Measurements from ENCODE around the gene MCUR1. TPM values are rescaled to one million over a fixed set of nuclear protein-coding genes. Genes with fewer than 3 reads are reported as not detected.
"Not testable (repeated sequence)": the region's sequence is repeated elsewhere in the genome, so short reads cannot be mapped to it uniquely, and the experiment has no call there.

MCUR1 gene
- total RNA-seq = 20.6 and 22.7 TPM in 2 replicates
- long read RNA-seq, full-length matches to known transcripts = 1 of 8 reads
- long read RNA-seq, partial matches to known transcripts = 0 of 8 reads
- long read RNA-seq, other reads (novel, unspliced or antisense) = 7 of 8 reads

GRCh38 chr6:13814176-13814937, at the start of gene MCUR1:
Gene MCUR1, minus strand, starts transcription at chr6:13814557. Its CDS starts 128 bp downstream, at chr6:13814429.
- TF ChIP-seq CTCF (IDR thresholded peaks at IDR 0.05; ENCODE audit: unreplicated experiment) = peak; percentile 35

GRCh38 chr6:13863699-13864155, 49.4 kb upstream of the MCUR1 start:
- Mint-ChIP-seq H3K27ac (peak overlapping the region; percentile 92), H3K4me1 (ENCODE audit: low read depth) (peaks cover 15% of the 10 kb centered on the region), H3K4me3 (ENCODE audit: low read depth) (peak overlapping the region; percentile 5), H3K36me3 (ENCODE audit: insufficient read depth) (no peaks in the 10 kb centered on the region), H3K9me3 (ENCODE audit: low read depth) (peaks cover 4% of the 10 kb centered on the region), H3K27me3 (no peaks in the 10 kb centered on the region)
- no peak for DNase-seq (ENCODE audit: low spot score, unreplicated experiment)
- no peak for TF ChIP-seq CTCF (IDR thresholded peaks at IDR 0.05; ENCODE audit: unreplicated experiment)

More at GRCh38 chr6:13814176-13814937, at the start of gene MCUR1:
- Mint-ChIP-seq H3K4me1 (ENCODE audit: low read depth) (peaks cover 16% of the 10 kb centered on the region), H3K9me3 (ENCODE audit: low read depth) (no peaks in the 10 kb centered on the region), H3K27me3 (no peaks in the 10 kb centered on the region), H3K4me3 (ENCODE audit: low read depth) (peak within 1 kb of the TSS; percentile 93), H3K27ac (peak within 1 kb of the TSS; percentile 96), H3K36me3 (ENCODE audit: insufficient read depth) (no peaks in the 10 kb centered on the region)
- peak; percentile 73 for DNase-seq (ENCODE audit: low spot score, unreplicated experiment)

- H3K4me3 Mint-ChIP-seq (ENCODE audit: low read depth); H3K27ac Mint-ChIP-seq; DNase-seq (ENCODE audit: low spot score, unreplicated experiment); H3K9me3 Mint-ChIP-seq (ENCODE audit: low read depth); H3K27me3 Mint-ChIP-seq; H3K36me3 Mint-ChIP-seq (ENCODE audit: insufficient read depth): not testable (repeated sequence)
- H3K4me1 Mint-ChIP-seq (ENCODE audit: low read depth) = peaks cover 15% of the 10 kb centered on the region
These were observed 46.3 kb upstream of the MCUR1 start for GRCh38 chr6:13860556-13861185.

- DNase-seq (ENCODE audit: low spot score, unreplicated experiment) = no peak
- no peak overlapping the region for H3K4me3 Mint-ChIP-seq (ENCODE audit: low read depth)
These were observed 45.7 kb upstream of the MCUR1 start for GRCh38 chr6:13859871-13860555.

GRCh38 chr6:13854716-13855250, 40.4 kb upstream of the MCUR1 start:
- Mint-ChIP-seq H3K9me3 (ENCODE audit: low read depth) (peaks cover 13% of the 10 kb centered on the region), H3K36me3 (ENCODE audit: insufficient read depth) (peaks cover 1% of the 10 kb centered on the region), H3K27ac (no peak overlapping the region), H3K4me1 (ENCODE audit: low read depth) (no peaks in the 10 kb centered on the region), H3K27me3 (no peaks in the 10 kb centered on the region), H3K4me3 (ENCODE audit: low read depth) (no peak overlapping the region)
- DNase-seq (ENCODE audit: low spot score, unreplicated experiment) = no peak
- no peak for TF ChIP-seq CTCF (IDR thresholded peaks at IDR 0.05; ENCODE audit: unreplicated experiment)

More at GRCh38 chr6:13859871-13860555, 45.7 kb upstream of the MCUR1 start:
- Mint-ChIP-seq H3K36me3 (ENCODE audit: insufficient read depth) (peaks cover 1% of the 10 kb centered on the region), H3K27ac (no peak overlapping the region), H3K4me1 (ENCODE audit: low read depth) (peaks cover 13% of the 10 kb centered on the region), H3K9me3 (ENCODE audit: low read depth) (peaks cover 9% of the 10 kb centered on the region), H3K27me3 (no peaks in the 10 kb centered on the region)
- no peak for TF ChIP-seq CTCF (IDR thresholded peaks at IDR 0.05; ENCODE audit: unreplicated experiment)
